K562 (cell line): Measurements from ENCODE around the gene CDC14A. TPM values are rescaled to one million over a fixed set of nuclear protein-coding genes. Genes with fewer than 3 reads are reported as not detected.

Experiments
- BACH1 ChIP-seq: fragments of 200-800 bp; sonication (Bioruptor generic); IDR thresholded peaks from 2 replicates; pipeline ENCODE4 v1.6.1; 2016; ENCODE audit warnings: missing genetic modification characterization, missing compliant biosample characterization
- BHLHE40 ChIP-seq: IDR thresholded peaks from 2 replicates; pipeline ENCODE4 v1.6.1; 2011; ENCODE audit warnings: low read length, improper control_type of control experiment
- CBFA2T3 ChIP-seq: fragments of 450-650 bp; IDR thresholded peaks from 2 replicates; pipeline ENCODE4 v1.6.1; 2017
- ELF1 ChIP-seq: fragments of 200-800 bp; sonication (Bioruptor generic); IDR thresholded peaks from 2 replicates; pipeline ENCODE4 v1.6.1; 2016; ENCODE audit warnings: missing genetic modification characterization, missing compliant biosample characterization
- ESRRA ChIP-seq: fragments of 450-650 bp; IDR thresholded peaks from 2 replicates; pipeline ENCODE4 v1.6.1; 2014; ENCODE audit warnings: low read depth, mild to moderate bottlenecking, moderate library complexity, borderline replicate concordance
- GATA2 ChIP-seq: sonication (generic); formaldehyde crosslinking; IDR thresholded peaks from 2 replicates; pipeline ENCODE4 v1.4.0; 2020; ENCODE audit warnings: mild to moderate bottlenecking, missing genetic modification reagents
- GATAD2B ChIP-seq: fragments of 450-650 bp; IDR thresholded peaks from 2 replicates; pipeline ENCODE4 v1.6.1; 2017; ENCODE audit warnings: mild to moderate bottlenecking, borderline replicate concordance
- HDAC6 ChIP-seq: IDR thresholded peaks from 2 replicates; pipeline ENCODE4 v1.6.1; 2012; ENCODE audit warnings: low read depth, mild to moderate bottlenecking, control low read depth, inconsistent platforms, low read length, moderate library complexity
- HNRNPLL ChIP-seq: fragments of 200-400 bp; formaldehyde crosslinking; IDR thresholded peaks from 2 replicates; pipeline ENCODE4 v1.6.1; 2017; ENCODE audit warnings: low read length, low read depth, mild to moderate bottlenecking; ENCODE audit not compliant: poor library complexity, severe bottlenecking
- KLF6 ChIP-seq: fragments of 250-450 bp; sonication (Bioruptor Pico); IDR thresholded peaks from 2 replicates; pipeline ENCODE4 v1.4.0; 2020; ENCODE audit warnings: mild to moderate bottlenecking, moderate library complexity, borderline replicate concordance
- NFXL1 ChIP-seq: fragments of 450-650 bp; formaldehyde crosslinking; IDR thresholded peaks from 2 replicates; pipeline ENCODE4 v1.4.0; 2021; ENCODE audit warnings: mild to moderate bottlenecking
- RBFOX2 ChIP-seq: fragments of 200-400 bp; formaldehyde crosslinking; IDR thresholded peaks from 2 replicates; pipeline ENCODE4 v1.6.1; 2017; ENCODE audit warnings: low read depth, mild to moderate bottlenecking, low read length, moderate library complexity
- TAF15 ChIP-seq: fragments of 200-400 bp; formaldehyde crosslinking; IDR thresholded peaks from 2 replicates; pipeline ENCODE4 v1.6.1; 2017; ENCODE audit warnings: mild to moderate bottlenecking, low read depth, low read length, moderate library complexity
- TAF9B ChIP-seq: fragments of 450-650 bp; IDR thresholded peaks from 2 replicates; pipeline ENCODE4 v1.6.1; 2018; ENCODE audit warnings: mild to moderate bottlenecking; ENCODE audit not compliant: partially characterized antibody
- TAL1 ChIP-seq: fragments of 450-650 bp; IDR thresholded peaks from 2 replicates; pipeline ENCODE4 v1.6.1; 2016; ENCODE audit warnings: mild to moderate bottlenecking
- TBL1XR1 ChIP-seq, 2 experiments: IDR thresholded peaks; 2 replicates each; pipeline ENCODE4 v1.6.1; 2012; ENCODE audit warnings: improper control_type of control experiment in 2 of 2, low read length in 2 of 2, mild to moderate bottlenecking in 1 of 2
- polyA plus RNA-seq, 8 experiments: library from polyadenylated mRNA; depleted of rRNA in 4 of 8; stranded (reverse) in 5 of 8; unstranded in 3 of 8; fragments of >200 nt; fragmentation: Nextera tagmentation in 2 of 8; fragmentation: Illumina TruSeq in 1 of 8; extraction: Ambion mirVana in 2 of 8; extraction: Trizol in 1 of 8; gene quantifications; 2 replicates each; pipeline versions ENCODE4 v1.2.1 to v1.2.3, GENCODE V29; 2011 to 2014; ENCODE audit warnings: inconsistent platforms in 1 of 8, missing spikeins in 1 of 8
- total RNA-seq, 7 experiments: library from RNA; depleted of rRNA in 6 of 7; stranded (reverse); fragments of >200 nt in 6 of 7; fragmentation: Illumina TruSeq in 2 of 7; extraction: Trizol in 2 of 7; gene quantifications; 2 replicates each; pipeline versions ENCODE4 v1.2.1 to v1.2.3, GENCODE V29; 2011 to 2021; ENCODE audit warnings: low replicate concordance in 1 of 7
- TF ChIP-seq, protein P1 (sequence below): fragments of 450-650 bp; IDR thresholded peaks from 2 replicates; pipeline ENCODE4 v1.6.1; 2016; ENCODE audit warnings: borderline replicate concordance
- TF ChIP-seq, protein P2 (sequence below): fragments of 450-650 bp; IDR thresholded peaks from 2 replicates; pipeline ENCODE4 v1.6.1; 2017; ENCODE audit warnings: antibody characterized with exemption, mild to moderate bottlenecking
- TF ChIP-seq, protein P3 (sequence below): fragments of 450-650 bp; IDR thresholded peaks from 2 replicates; pipeline ENCODE4 v1.6.1; 2016; ENCODE audit warnings: low read depth, mild to moderate bottlenecking, moderate library complexity
- TF ChIP-seq, protein P4 (sequence below): fragments of 450-650 bp; formaldehyde crosslinking; IDR thresholded peaks from 2 replicates; pipeline ENCODE4 v1.4.0; 2020; ENCODE audit warnings: mild to moderate bottlenecking

CDC14A gene
- total and polyA plus RNA-seq, 9 of the 15 experiments (the other 6 are each of a cell fraction or from before 2014, with no cell fraction given) = 17.0 to 74.3 (median 33.4) TPM

DNA sequence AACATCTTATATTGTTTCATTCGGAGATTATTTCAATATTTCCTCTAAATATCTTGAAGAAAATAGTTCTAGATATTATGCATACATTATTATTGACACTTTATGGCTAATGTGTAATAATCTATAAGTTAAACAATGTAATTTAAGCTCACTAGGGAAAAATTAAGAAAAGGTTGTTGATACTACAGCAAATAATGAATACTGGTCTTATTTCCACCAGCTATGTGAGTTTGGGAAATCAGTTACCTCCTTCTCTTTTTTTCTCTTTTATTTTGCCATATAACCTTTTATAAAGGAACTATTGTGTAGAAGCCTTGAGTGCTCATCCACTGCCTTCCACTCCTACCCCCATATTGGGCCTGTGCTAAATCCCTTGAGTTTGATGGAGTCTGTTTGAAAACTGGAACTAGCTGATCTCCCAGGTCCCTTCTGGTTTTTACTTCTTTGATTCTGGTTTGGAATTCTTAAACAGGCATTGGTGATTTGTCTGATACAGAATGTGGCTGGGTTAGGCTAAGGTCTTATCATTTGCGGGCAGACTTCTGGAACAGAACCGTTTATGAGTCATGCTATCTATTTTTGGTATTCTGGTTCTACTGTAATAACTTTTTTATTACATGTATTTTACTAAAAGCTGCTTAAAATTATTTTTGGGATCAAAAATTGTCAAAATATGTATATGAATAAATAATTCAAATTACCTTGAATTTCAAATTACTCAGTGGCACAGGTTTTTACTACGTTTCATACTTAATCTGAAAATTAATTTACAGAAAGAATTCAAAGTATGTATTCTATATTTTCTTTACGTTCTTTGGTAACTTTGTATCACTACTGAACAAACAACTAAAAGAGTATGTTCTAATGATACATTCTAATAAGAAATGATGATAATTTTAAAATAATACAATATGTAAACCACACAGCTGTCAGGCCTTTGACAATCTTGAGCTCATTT is 5.0 kb upstream of the CDC14A start (continued):
- TF ChIP-seq, protein P1, sequence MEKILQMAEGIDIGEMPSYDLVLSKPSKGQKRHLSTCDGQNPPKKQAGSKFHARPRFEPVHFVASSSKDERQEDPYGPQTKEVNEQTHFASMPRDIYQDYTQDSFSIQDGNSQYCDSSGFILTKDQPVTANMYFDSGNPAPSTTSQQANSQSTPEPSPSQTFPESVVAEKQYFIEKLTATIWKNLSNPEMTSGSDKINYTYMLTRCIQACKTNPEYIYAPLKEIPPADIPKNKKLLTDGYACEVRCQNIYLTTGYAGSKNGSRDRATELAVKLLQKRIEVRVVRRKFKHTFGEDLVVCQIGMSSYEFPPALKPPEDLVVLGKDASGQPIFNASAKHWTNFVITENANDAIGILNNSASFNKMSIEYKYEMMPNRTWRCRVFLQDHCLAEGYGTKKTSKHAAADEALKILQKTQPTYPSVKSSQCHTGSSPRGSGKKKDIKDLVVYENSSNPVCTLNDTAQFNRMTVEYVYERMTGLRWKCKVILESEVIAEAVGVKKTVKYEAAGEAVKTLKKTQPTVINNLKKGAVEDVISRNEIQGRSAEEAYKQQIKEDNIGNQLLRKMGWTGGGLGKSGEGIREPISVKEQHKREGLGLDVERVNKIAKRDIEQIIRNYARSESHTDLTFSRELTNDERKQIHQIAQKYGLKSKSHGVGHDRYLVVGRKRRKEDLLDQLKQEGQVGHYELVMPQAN = no peak
- peak; percentile 27; the same call in 1 of the 2 replicates for TF ChIP-seq ESRRA
- TF ChIP-seq TBL1XR1 (IDR thresholded peaks at IDR 0.05; ENCODE audit: low read length in 2 of 2) = peak in 1 of 2 experiments; percentile 96; a peak in 2 of 4 replicates
- no peak for TF ChIP-seq BACH1 (tag)
- TF ChIP-seq HNRNPLL = no peak
- TF ChIP-seq KLF6 (CRISPR knock-in tag) = 0 out of 2 replicates have a peak, but pooled peaks have one; percentile 31
- TF ChIP-seq, protein P2, sequence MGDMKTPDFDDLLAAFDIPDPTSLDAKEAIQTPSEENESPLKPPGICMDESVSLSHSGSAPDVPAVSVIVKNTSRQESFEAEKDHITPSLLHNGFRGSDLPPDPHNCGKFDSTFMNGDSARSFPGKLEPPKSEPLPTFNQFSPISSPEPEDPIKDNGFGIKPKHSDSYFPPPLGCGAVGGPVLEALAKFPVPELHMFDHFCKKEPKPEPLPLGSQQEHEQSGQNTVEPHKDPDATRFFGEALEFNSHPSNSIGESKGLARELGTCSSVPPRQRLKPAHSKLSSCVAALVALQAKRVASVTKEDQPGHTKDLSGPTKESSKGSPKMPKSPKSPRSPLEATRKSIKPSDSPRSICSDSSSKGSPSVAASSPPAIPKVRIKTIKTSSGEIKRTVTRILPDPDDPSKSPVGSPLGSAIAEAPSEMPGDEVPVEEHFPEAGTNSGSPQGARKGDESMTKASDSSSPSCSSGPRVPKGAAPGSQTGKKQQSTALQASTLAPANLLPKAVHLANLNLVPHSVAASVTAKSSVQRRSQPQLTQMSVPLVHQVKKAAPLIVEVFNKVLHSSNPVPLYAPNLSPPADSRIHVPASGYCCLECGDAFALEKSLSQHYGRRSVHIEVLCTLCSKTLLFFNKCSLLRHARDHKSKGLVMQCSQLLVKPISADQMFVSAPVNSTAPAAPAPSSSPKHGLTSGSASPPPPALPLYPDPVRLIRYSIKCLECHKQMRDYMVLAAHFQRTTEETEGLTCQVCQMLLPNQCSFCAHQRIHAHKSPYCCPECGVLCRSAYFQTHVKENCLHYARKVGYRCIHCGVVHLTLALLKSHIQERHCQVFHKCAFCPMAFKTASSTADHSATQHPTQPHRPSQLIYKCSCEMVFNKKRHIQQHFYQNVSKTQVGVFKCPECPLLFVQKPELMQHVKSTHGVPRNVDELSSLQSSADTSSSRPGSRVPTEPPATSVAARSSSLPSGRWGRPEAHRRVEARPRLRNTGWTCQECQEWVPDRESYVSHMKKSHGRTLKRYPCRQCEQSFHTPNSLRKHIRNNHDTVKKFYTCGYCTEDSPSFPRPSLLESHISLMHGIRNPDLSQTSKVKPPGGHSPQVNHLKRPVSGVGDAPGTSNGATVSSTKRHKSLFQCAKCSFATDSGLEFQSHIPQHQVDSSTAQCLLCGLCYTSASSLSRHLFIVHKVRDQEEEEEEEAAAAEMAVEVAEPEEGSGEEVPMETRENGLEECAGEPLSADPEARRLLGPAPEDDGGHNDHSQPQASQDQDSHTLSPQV = peak; percentile 86
- 0 out of 2 replicates have a peak, but pooled peaks have one; percentile 7 for TF ChIP-seq ELF1 (tag)
- TF ChIP-seq HDAC6 = no peak
- 0 out of 2 replicates have a peak, but pooled peaks have one; percentile 36 for TF ChIP-seq GATA2 (CRISPR knock-in tag)
- no peak for TF ChIP-seq TAF15
- TF ChIP-seq, protein P3, sequence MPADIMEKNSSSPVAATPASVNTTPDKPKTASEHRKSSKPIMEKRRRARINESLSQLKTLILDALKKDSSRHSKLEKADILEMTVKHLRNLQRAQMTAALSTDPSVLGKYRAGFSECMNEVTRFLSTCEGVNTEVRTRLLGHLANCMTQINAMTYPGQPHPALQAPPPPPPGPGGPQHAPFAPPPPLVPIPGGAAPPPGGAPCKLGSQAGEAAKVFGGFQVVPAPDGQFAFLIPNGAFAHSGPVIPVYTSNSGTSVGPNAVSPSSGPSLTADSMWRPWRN = peak; percentile 19; the same call in 1 of the 2 replicates
- TF ChIP-seq CBFA2T3 = peak; percentile 93
- TF ChIP-seq TAF9B = peak; percentile 44
- 0 out of 2 replicates have a peak, but pooled peaks have one; percentile 21 for TF ChIP-seq BHLHE40
- TF ChIP-seq GATAD2B = peak; percentile 73; the same call in 1 of the 2 replicates
- TF ChIP-seq, protein P4, sequence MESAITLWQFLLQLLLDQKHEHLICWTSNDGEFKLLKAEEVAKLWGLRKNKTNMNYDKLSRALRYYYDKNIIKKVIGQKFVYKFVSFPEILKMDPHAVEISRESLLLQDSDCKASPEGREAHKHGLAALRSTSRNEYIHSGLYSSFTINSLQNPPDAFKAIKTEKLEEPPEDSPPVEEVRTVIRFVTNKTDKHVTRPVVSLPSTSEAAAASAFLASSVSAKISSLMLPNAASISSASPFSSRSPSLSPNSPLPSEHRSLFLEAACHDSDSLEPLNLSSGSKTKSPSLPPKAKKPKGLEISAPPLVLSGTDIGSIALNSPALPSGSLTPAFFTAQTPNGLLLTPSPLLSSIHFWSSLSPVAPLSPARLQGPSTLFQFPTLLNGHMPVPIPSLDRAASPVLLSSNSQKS (CRISPR knock-in tag) = no peak
- no peak for TF ChIP-seq RBFOX2
- TF ChIP-seq TAL1 = peak; percentile 91
- no peak for TF ChIP-seq NFXL1 (CRISPR knock-in tag)
